ENCODE measurements around the gene FAM50B.
"Not testable (repeated sequence)": the region's sequence is repeated elsewhere in the genome, so short reads cannot be mapped to it uniquely, and the experiment has no call there.

Gene FAM50B

GRCh38 chr6:3847521-3847920, 1.7 kb upstream of the FAM50B start:
- DNase-seq (ENCODE audit: low read depth in 1 of 2, low spot score in 1 of 2), result no peak

GRCh38 chr6:3848380-3848779, 793 bp upstream of the FAM50B start:
- no peak for DNase-seq (ENCODE audit: low read depth in 1 of 2, low spot score in 1 of 2)

- no peak for DNase-seq (ENCODE audit: low read depth in 1 of 2, low spot score in 1 of 2)
Observed at GRCh38 chr6:3849681-3850450, 693 bp downstream of the FAM50B start.

GRCh38 chr6:3850451-3851203, 1.5 kb downstream of the FAM50B start:
- DNase-seq (ENCODE audit: low read depth in 1 of 2, low spot score in 1 of 2), result peak in 1 of 2 donors; percentile 23

- DNase-seq (ENCODE audit: low read depth in 1 of 2, low spot score in 1 of 2), result no peak
Observed at GRCh38 chr6:3851839-3852238, 2.7 kb downstream of the FAM50B start.

GRCh38 chr6:3852391-3852790, 3.2 kb downstream of the FAM50B start:
- DNase-seq (ENCODE audit: low read depth in 1 of 2, low spot score in 1 of 2), result no peak

- no peak for DNase-seq (ENCODE audit: low read depth in 1 of 2, low spot score in 1 of 2)
Observed at GRCh38 chr6:3855866-3856265, 6.7 kb downstream of the FAM50B start.

GRCh38 chr6:3856576-3856975, 7.4 kb downstream of the FAM50B start:
- DNase-seq (ENCODE audit: low read depth in 1 of 2, low spot score in 1 of 2), result no peak

- no peak for DNase-seq (ENCODE audit: low read depth in 1 of 2, low spot score in 1 of 2)
Observed at GRCh38 chr6:3857468-3858456, 8.6 kb downstream of the FAM50B start.

GRCh38 chr6:3859878-3860552, 10.8 kb downstream of the FAM50B start:
- DNase-seq (ENCODE audit: low read depth in 1 of 2, low spot score in 1 of 2), result no peak

- DNase-seq (ENCODE audit: low read depth in 1 of 2, low spot score in 1 of 2), result no peak
Observed at GRCh38 chr6:3861424-3861823, 12.3 kb downstream of the FAM50B start.

GRCh38 chr6:3862038-3862437, 12.9 kb downstream of the FAM50B start:
- DNase-seq (ENCODE audit: low read depth in 1 of 2, low spot score in 1 of 2), result no peak

GRCh38 chr6:3863322-3863721, 14.1 kb downstream of the FAM50B start:
- DNase-seq (ENCODE audit: low read depth in 1 of 2, low spot score in 1 of 2), result not testable (repeated sequence)

GRCh38 chr6:3865463-3865862, 16.3 kb downstream of the FAM50B start:
- no peak for DNase-seq (ENCODE audit: low read depth in 1 of 2, low spot score in 1 of 2)

- DNase-seq (ENCODE audit: low read depth in 1 of 2, low spot score in 1 of 2), result no peak
Observed at GRCh38 chr6:3867641-3868502, 18.7 kb downstream of the FAM50B start.

GRCh38 chr6:3868544-3868943, 19.4 kb downstream of the FAM50B start:
- no peak for DNase-seq (ENCODE audit: low read depth in 1 of 2, low spot score in 1 of 2)

GRCh38 chr6:3869284-3869631, 20.1 kb downstream of the FAM50B start:
- no peak for DNase-seq (ENCODE audit: low read depth in 1 of 2, low spot score in 1 of 2)

GRCh38 chr6:3869632-3870527, 20.7 kb downstream of the FAM50B start:
- DNase-seq (ENCODE audit: low read depth in 1 of 2, low spot score in 1 of 2), result no peak

GRCh38 chr6:3870528-3870925, 21.4 kb downstream of the FAM50B start:
- DNase-seq (ENCODE audit: low read depth in 1 of 2, low spot score in 1 of 2), result no peak
